ENCODE results near the gene TRIO. TPM values are rescaled to one million over a fixed set of nuclear protein-coding genes. Genes with fewer than 3 reads are reported as not detected.
"Not testable (repeated sequence)": the region's sequence is repeated elsewhere in the genome, so short reads cannot be mapped to it uniquely, and the experiment has no call there.

Gene TRIO
- total RNA-seq, 1 experiment from 2014 or later, result 106 TPM

GRCh38 chr5:14554288-14554687 lies 411.1 kb downstream of the TRIO start:
- DNase-seq (ENCODE audit: extremely low read depth, low read depth), result not testable (repeated sequence)

GRCh38 chr5:14556015-14556414 lies 412.9 kb downstream of the TRIO start:
- no peak for DNase-seq (ENCODE audit: extremely low read depth, low read depth)

GRCh38 chr5:14557203-14557770 lies 414.1 kb downstream of the TRIO start:
- DNase-seq (ENCODE audit: extremely low read depth, low read depth), result no peak

GRCh38 chr5:14557791-14558415 lies 414.8 kb downstream of the TRIO start:
- no peak for DNase-seq (ENCODE audit: extremely low read depth, low read depth)

Other genes with a start within 250 kb of the TRIO start
- 0.49 and 0.82 TPM in 2 replicates for gene DNAH5, start 198.7 kb upstream of the TRIO start, total RNA-seq (2014; rRNA removed; shearing (Covaris generic))

Measured in NCI-H460 (cell line).